ES-I3 (cell line): ENCODE measurements around the gene FTH1.
"Not testable (repeated sequence)": the region's sequence is repeated elsewhere in the genome, so short reads cannot be mapped to it uniquely, and the experiment has no call there.

ENCODE experiments used
- H3K36me3 ChIP-seq: 2 replicates; pipeline ENCODE4 v1.6.1; 2013; ENCODE audit warnings: mild to moderate bottlenecking, low read length, control low read depth, moderate library complexity; ENCODE audit not compliant: insufficient read depth
- H3K4me1 ChIP-seq: 2 replicates; pipeline ENCODE4 v1.6.1; 2013; ENCODE audit warnings: mild to moderate bottlenecking, control low read depth, low read length; ENCODE audit not compliant: insufficient read depth
- H3K9ac ChIP-seq: 2 replicates; pipeline ENCODE4 v1.6.1; 2013; ENCODE audit warnings: low read depth, mild to moderate bottlenecking, low read length, moderate library complexity
- H3K9me3 ChIP-seq: 2 replicates; pipeline ENCODE4 v1.6.1; 2013; ENCODE audit warnings: mild to moderate bottlenecking, low read length, moderate library complexity; ENCODE audit not compliant: control insufficient read depth, insufficient read depth

The FTH1 gene

GRCh38 chr11:61972672-61973475 lies 5.4 kb upstream of the FTH1 start:
- Histone ChIP-seq H3K9ac (peak overlapping the region; percentile 10; the same call in 1 of the 2 replicates), H3K4me1 (peaks cover 40% of the 10 kb centered on the region), H3K9me3 (no peaks in the 10 kb centered on the region), H3K36me3 (no peaks in the 10 kb centered on the region)

GRCh38 chr11:61972112-61972671 lies 4.8 kb upstream of the FTH1 start:
- H3K9me3 ChIP-seq, result no peaks in the 10 kb centered on the region
- 0 out of 2 replicates have a peak overlapping the region, but pooled peaks have one; percentile 10 for H3K9ac ChIP-seq
- H3K36me3 ChIP-seq, result no peaks in the 10 kb centered on the region
- peaks cover 40% of the 10 kb centered on the region for H3K4me1 ChIP-seq

GRCh38 chr11:61971248-61972111 lies 4.0 kb upstream of the FTH1 start:
- peak overlapping the region; percentile 25 for H3K9ac ChIP-seq
- no peaks in the 10 kb centered on the region for H3K9me3 ChIP-seq
- H3K36me3 ChIP-seq, result peaks cover under 1% of the 10 kb centered on the region; the same call in 1 of the 2 replicates
- H3K4me1 ChIP-seq, result peaks cover 40% of the 10 kb centered on the region

- Histone ChIP-seq H3K9ac (no peak overlapping the region), H3K9me3 (no peaks in the 10 kb centered on the region), H3K4me1 (peaks cover 40% of the 10 kb centered on the region), H3K36me3 (peaks cover 13% of the 10 kb centered on the region)
These were observed 2.6 kb upstream of the FTH1 start for GRCh38 chr11:61969838-61970662.

GRCh38 chr11:61969391-61969758 lies 1.9 kb upstream of the FTH1 start:
- Histone ChIP-seq H3K9me3 (no peaks in the 10 kb centered on the region), H3K9ac (no peak overlapping the region), H3K36me3 (peaks cover 19% of the 10 kb centered on the region), H3K4me1 (peaks cover 40% of the 10 kb centered on the region)

- peak overlapping the region; percentile 99 for H3K9ac ChIP-seq
- H3K9me3 ChIP-seq, result no peaks in the 10 kb centered on the region
- H3K4me1 ChIP-seq, result peaks cover 38% of the 10 kb centered on the region
- peaks cover 24% of the 10 kb centered on the region for H3K36me3 ChIP-seq
These were observed 1.4 kb upstream of the FTH1 start for GRCh38 chr11:61968758-61969390.

GRCh38 chr11:61967924-61968757 lies 707 bp upstream of the FTH1 start:
- H3K4me1 ChIP-seq, result peaks cover 31% of the 10 kb centered on the region
- no peaks in the 10 kb centered on the region for H3K9me3 ChIP-seq
- H3K36me3 ChIP-seq, result peaks cover 24% of the 10 kb centered on the region
- H3K9ac ChIP-seq, result peak overlapping the region; percentile 99

GRCh38 chr11:61966734-61967115 lies 709 bp downstream of the FTH1 start:
- Histone ChIP-seq H3K9me3 (no peaks in the 10 kb centered on the region), H3K36me3 (peaks cover 24% of the 10 kb centered on the region), H3K9ac (peak overlapping the region; percentile 99), H3K4me1 (peaks cover 20% of the 10 kb centered on the region)

- H3K36me3 ChIP-seq, result peaks cover 24% of the 10 kb centered on the region
- H3K4me1 ChIP-seq, H3K9me3 ChIP-seq: not testable (repeated sequence)
- H3K9ac ChIP-seq, result peak overlapping the region; percentile 99; the same call in 1 of the 2 replicates
These were observed 2.7 kb downstream of the FTH1 start for GRCh38 chr11:61964666-61965271.

- Histone ChIP-seq H3K36me3 (peaks cover 24% of the 10 kb centered on the region), H3K9me3 (no peaks in the 10 kb centered on the region), H3K4me1 (0 out of 2 replicates have a peak, but pooled peaks cover 10% of the 10 kb centered on the region), H3K9ac (no peak overlapping the region)
These were observed 3.3 kb downstream of the FTH1 start for GRCh38 chr11:61964058-61964665.

GRCh38 chr11:61963282-61964057 lies 4.0 kb downstream of the FTH1 start:
- H3K36me3 ChIP-seq, result peaks cover 24% of the 10 kb centered on the region
- no peaks in the 10 kb centered on the region for H3K9me3 ChIP-seq
- H3K9ac ChIP-seq, result no peak overlapping the region
- 0 out of 2 replicates have a peak, but pooled peaks cover 6% of the 10 kb centered on the region for H3K4me1 ChIP-seq

- Histone ChIP-seq H3K9me3 (no peaks in the 10 kb centered on the region), H3K9ac (no peak overlapping the region), H3K36me3 (peaks cover 24% of the 10 kb centered on the region), H3K4me1 (0 out of 2 replicates have a peak, but pooled peaks cover 6% of the 10 kb centered on the region)
These were observed 4.5 kb downstream of the FTH1 start for GRCh38 chr11:61963016-61963281.
